ENCODE data around the gene MPPED1.

GRCh38 chr22:43411869-43412807 lies at the start of gene MPPED1:
- no peak for TF ChIP-seq CTCF (IDR thresholded peaks at IDR 0.05; ENCODE audit: insufficient read depth, low read depth, low read length)
- TF ChIP-seq EZH2 (IDR thresholded peaks at IDR 0.05; ENCODE audit: insufficient read depth, low read length): peak; percentile 83

Data from astrocyte (in vitro differentiated cells and primary cell).